Skin epidermis (tissue), 12 donors: ENCODE measurements around the gene PMS2.
A peak's percentile ranks its signal among the peaks of the same experiment; 100 is the strongest.
"Not testable (repeated sequence)": the region's sequence is repeated elsewhere in the genome, so short reads cannot be mapped to it uniquely, and the experiment has no call there.

ENCODE experiments used
- H3K27ac ChIP-seq, 21 experiments: fragments of 200-600 bp; sonication (generic) in 11 of 21; one replicate each; pipeline ENCODE4 v1.5.0; 2020; ENCODE audit warnings: mild to moderate bottlenecking in 3 of 21, inconsistent platforms in 2 of 21, moderate library complexity in 2 of 21
- H3K4me3 ChIP-seq, 7 experiments: fragments of 200-600 bp; sonication (generic) in 2 of 7; one replicate each; pipeline ENCODE4 v1.5.0; 2020; ENCODE audit warnings: inconsistent platforms in 2 of 7, mild to moderate bottlenecking in 2 of 7, moderate library complexity in 1 of 7

The PMS2 gene, protein sequence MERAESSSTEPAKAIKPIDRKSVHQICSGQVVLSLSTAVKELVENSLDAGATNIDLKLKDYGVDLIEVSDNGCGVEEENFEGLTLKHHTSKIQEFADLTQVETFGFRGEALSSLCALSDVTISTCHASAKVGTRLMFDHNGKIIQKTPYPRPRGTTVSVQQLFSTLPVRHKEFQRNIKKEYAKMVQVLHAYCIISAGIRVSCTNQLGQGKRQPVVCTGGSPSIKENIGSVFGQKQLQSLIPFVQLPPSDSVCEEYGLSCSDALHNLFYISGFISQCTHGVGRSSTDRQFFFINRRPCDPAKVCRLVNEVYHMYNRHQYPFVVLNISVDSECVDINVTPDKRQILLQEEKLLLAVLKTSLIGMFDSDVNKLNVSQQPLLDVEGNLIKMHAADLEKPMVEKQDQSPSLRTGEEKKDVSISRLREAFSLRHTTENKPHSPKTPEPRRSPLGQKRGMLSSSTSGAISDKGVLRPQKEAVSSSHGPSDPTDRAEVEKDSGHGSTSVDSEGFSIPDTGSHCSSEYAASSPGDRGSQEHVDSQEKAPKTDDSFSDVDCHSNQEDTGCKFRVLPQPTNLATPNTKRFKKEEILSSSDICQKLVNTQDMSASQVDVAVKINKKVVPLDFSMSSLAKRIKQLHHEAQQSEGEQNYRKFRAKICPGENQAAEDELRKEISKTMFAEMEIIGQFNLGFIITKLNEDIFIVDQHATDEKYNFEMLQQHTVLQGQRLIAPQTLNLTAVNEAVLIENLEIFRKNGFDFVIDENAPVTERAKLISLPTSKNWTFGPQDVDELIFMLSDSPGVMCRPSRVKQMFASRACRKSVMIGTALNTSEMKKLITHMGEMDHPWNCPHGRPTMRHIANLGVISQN

DNA sequence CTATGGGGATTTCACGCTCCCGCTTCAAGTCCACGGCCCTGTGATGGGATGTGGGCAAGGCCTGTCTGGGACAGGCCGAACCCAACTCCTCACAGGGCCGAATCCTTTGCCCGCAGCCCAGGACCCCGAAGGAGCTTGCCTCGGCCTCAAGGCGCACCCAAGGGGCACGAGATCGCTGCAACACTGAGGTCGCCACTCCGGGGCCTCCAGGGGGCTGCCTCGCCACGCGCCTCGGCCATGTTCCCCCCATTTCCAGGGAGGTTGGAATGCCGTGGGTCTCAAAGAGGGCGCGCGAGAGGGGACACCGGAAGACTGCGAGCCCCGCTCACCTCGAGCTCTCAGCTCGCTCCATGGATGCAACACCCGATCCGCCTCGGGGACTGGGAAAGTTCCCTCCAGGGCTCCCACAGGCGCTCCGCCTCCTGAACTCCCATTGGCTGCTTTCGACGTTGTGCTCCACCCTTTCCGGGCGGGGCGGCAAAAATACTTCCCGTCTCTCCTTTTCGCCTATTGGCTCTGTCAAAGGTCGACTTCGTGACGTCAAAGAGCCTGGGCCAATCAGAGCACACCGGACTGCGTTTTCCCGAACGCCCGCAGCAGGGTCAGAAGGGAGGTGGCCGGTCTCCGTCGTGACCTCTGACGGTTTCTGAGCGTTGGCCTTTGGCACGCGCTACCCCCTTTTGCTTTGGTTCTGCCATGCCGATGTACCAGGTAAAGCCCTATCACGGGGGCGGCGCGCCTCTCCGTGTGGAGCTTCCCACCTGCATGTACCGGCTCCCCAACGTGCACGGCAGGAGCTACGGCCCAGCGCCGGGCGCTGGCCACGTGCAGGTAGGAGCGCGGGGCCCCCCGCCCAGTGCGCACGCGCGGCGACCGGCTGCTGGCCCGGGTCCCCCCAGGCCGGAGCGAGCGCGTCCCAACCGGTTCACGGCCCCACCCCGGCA, at the start of gene PMS2, which contains the start of gene AIMP2:
Gene PMS2 (minus strand): TSS at position 382 of the 944 bp plus-strand sequence. CDS start 30 bp downstream, at position 352.
Gene AIMP2 (plus strand): TSS at position 605 of the 944 bp plus-strand sequence. CDS start 92 bp downstream, at position 697.
- H3K4me3 ChIP-seq: peak within 1 kb of the TSS; percentile 68 to 89 (median 80)
- peak within 1 kb of the TSS; percentile 67 to 95 (median 88) for H3K27ac ChIP-seq

DNA sequence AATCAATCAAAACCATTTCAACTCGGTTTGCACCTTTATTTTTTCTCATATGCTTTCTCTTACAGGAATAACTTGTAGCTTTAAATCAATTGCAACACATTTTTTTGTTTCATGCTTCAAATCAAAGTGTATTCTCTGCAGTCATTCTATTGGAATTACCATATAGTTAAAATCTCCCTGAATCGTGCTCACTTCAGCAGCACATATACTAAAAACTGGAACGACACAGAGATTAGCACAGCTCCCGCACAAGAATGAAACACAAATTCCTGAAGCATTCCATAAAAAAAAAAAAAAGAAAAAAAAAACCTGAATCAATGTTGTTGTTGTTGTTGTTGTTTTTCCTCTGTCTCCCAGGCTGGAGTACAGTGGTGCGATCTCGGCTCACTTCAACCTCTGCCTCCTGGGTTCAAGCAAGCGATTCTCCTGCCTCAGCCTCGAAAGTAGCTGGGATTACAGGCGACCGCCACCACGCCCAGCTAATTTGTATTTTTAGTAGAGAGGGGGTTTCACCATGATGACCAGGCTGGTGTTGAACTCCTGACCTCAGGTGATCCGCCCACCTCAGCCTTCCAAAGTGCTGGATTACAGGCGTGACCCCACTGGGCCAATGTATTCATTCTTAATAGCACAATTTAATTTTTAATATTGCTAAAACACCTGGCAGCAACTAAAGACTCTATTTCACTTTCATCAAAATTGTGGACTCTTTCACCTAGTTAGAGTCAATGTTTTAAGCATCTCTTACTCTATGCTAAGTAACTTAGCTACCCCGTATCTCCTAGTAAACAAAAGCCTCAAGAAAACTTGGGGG, 48.7 kb upstream of the PMS2 start:
- Histone ChIP-seq H3K4me3 (peak overlapping the region in 5 of 7 experiments; percentile 81 to 94 (median 90)), H3K27ac (peak overlapping the region in 6 of 21 experiments; percentile 42 to 89 (median 84))

DNA sequence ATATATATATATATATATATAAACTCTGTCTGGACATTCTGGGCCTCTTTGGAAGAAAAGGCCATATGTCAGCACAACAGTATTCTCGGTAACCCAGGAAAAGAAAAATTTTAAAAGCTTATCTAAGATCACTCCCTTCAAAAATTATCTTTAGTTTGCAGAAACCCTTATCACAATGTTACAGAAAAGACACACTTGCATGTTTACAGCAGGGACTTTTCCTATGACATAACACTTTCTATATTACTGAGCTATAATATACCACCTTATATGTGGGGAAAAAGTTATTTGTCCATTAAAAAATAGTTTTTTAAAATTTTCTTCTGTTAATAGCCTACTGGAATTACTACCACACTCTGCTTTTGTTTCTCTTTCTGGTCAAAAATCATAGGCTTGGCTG, 47.8 kb upstream of the PMS2 start:
- Histone ChIP-seq H3K27ac (no peak overlapping the region), H3K4me3 (no peak overlapping the region)

DNA sequence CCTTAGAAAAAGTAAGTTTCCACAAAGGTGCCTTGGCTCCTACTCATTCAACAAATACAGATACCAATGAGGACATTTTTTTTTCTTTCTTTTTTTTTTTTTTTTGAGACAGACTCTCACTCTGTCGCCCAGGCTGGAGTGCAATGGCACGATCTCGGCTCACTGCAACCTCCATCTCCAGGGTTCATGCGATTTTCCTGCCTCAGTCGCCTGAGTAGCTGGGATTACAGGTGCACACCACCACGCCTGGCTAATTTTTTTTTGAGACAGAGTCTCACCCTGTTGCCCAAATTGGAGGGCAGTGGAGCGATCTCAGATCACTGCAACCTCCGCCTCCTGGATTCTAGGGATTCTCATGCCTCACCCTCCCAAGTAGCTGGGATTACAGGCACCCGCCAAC, 42.3 kb upstream of the PMS2 start:
- H3K4me3 ChIP-seq, H3K27ac ChIP-seq: not testable (repeated sequence)

DNA sequence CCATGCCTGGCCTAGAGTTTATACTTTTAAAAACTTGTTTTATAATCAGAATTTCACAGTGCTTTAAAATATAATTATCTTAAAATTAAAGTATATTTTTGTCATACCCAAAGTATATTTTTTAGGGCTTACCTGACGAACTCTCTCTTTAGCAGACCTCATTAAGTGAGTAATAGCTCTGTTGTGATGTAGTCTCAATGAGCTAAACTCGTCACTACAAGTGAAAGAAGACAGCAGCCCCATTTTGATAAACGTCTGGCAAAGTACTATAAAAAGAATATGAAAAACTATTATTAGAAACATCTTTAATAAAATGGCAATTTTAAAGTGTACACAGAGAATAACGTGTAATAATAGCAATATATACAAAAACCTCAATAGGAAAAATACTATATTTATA, 40.9 kb upstream of the PMS2 start:
- Histone ChIP-seq H3K4me3 (no peak overlapping the region), H3K27ac (no peak overlapping the region)

DNA sequence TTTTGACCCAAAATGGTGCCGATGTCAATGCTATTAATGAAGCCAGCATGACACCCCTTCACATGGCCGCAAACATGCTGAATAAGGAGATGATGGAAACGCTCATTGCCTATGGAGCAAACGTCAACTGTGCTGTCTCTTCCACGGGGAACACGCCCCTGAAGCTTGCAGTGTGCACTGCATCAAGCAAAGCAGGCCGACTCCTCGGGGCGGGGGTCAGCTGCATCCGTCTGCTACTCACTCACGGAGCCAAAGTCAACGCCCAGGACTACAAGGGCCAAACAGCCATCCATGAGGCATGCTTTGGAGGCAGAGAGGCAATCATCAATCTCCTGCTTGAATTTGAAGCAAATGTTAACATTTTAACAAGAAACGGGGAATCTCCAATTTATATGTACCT, 26.8 kb upstream of the PMS2 start:
- Histone ChIP-seq H3K27ac (no peak overlapping the region), H3K4me3 (no peak overlapping the region)

DNA sequence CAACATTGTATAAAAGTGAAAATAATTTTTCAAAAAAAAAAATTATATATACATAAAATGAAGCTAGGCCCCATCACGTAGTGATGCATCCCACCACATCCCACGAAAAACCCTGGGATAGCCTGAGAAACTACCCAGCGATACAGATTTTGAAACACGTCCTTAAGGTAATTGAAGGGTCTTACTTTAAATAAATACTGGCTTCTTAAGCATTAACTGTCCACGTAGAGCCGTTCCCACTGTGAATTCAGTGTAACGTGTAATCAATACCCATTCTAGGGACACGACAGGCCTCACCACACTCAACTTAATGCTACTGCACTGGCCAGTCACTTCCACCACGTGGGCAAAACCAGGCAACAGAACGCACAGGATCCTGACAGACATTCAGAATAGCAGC, 26.3 kb upstream of the PMS2 start:
- Histone ChIP-seq H3K27ac (no peak overlapping the region), H3K4me3 (no peak overlapping the region)

DNA sequence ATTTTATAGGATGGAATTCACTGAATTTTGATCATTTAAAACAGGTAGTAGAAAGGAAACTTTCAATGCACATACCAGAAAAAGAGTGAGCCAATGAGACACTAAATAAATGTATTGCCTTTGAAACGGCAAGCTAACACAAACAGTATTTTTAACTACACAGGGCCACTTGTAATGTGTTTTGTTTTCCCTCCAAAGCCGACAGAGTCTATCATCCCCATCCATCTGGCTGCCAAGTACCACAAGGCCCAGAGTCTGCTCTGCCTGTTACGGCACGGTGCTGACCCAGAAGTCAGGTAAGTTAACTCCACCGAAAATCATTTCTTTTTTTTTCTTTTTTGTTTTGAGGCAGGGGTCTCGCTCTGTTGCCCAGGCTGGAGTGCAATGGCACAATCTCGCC, 23.8 kb upstream of the PMS2 start:
- Histone ChIP-seq H3K27ac (no peak overlapping the region), H3K4me3 (no peak overlapping the region)

DNA sequence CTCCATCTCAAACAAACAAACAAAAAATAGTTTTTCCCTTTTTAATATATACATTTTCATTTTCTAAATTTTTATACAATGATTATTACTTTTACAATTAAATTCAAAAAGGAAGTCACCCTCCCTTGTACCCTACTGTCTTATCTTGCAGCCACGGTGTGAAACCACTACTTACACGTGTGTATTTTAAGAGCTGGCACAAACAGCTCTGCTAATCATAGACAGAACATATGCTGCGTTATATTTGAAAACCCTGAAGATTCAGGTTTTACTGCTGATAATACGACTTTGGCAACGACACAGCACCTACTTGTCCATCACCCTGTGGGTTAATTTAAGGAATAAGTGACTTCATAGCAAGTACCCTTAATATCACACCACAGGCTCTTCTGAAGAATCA, 23.3 kb upstream of the PMS2 start:
- no peak overlapping the region for H3K27ac ChIP-seq
- no peak overlapping the region for H3K4me3 ChIP-seq

DNA sequence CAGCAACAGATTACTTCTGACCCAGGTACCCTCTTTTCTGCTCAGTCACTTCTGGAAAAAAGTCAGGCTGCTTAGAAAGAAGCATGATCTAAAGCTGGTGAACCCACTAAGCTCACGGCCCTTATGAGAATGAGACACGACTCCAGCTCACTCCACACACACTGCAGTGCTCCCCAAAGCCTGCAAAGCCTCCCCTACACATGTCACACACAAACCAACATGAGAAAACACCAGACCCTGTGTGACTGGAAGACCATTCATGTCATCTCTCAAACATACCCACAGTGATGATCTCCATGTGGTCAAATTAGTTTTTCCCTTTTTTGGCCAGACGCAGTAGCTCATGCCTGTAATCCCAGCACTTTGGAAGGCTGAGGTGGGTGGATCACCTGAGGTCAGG, 22.7 kb upstream of the PMS2 start:
- H3K4me3 ChIP-seq: no peak overlapping the region
- H3K27ac ChIP-seq: no peak overlapping the region

DNA sequence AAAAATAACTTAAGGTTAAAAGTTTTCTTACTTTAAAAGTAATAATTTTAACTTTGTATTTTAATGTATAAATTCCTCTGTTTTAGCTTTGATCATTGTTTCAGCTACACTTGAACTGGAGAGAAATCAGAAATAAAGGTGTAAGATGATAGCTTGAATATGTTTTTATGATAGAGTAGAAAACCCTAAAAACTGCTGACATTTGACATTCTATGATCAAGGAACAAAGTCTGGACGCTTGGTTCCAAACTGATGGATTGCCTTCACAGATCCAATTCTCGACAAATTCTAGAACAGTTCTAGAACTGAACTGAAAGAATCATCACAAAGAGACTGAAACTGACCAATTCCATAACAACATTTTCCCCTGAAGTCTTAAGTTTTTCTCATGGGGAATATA, 22.1 kb upstream of the PMS2 start, which contains the start of gene ANKRD61:
Gene ANKRD61 (plus strand): TSS at position 389 of the 400 bp plus-strand sequence. CDS start 0 bp downstream, at position 389.
- Histone ChIP-seq H3K27ac (no peak within 1 kb of the TSS), H3K4me3 (no peak within 1 kb of the TSS)

DNA sequence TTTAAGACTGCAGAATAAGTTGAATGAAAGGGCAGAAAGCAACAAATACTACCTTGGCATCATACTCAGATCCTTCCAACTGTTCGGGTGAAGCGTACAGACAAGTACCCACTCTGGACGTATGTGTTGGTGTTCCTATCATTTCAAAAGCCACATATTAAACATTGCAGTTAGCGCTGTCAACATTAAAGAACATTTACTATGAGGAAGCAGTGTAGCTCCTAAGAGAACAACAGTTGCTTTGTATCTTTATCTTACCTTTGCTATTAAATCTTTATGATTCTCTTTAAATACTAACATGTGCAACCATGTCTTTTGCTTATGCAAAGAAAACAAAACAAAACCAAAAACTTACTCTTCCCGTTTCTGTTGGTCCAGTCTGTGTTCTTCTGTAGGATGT, 19.7 kb upstream of the PMS2 start:
- Histone ChIP-seq H3K4me3 (no peak overlapping the region), H3K27ac (no peak overlapping the region)

DNA sequence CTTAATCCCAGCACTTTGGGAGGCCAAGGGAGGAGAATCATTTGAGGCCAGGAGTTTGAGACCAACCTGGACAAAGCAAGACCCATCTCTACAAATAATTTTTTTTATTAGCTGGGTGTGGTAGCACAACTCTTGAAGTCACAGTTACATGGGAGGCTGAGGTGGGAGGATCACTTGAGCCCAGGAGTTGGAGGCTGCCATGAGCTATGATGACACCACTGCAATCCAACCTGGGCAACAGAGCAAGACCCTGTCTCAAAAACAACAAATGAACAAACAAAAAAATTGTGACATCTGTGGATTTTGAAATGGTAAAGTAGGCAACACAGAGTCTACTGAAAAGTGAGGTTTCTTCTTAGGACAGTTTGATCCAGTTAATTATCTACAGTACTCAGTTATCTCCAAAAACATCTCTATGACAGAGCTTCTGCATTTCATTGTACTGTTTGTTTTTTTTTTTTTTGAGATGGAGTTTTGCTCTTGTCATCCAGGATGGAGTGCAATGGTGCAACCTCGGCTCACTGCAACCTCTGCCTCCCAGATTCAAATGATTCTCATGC, 19.0 kb upstream of the PMS2 start:
- Histone ChIP-seq H3K4me3 (no peak overlapping the region), H3K27ac (peak overlapping the region in 3 of 21 experiments; percentile 3 to 68 (median 34))

DNA sequence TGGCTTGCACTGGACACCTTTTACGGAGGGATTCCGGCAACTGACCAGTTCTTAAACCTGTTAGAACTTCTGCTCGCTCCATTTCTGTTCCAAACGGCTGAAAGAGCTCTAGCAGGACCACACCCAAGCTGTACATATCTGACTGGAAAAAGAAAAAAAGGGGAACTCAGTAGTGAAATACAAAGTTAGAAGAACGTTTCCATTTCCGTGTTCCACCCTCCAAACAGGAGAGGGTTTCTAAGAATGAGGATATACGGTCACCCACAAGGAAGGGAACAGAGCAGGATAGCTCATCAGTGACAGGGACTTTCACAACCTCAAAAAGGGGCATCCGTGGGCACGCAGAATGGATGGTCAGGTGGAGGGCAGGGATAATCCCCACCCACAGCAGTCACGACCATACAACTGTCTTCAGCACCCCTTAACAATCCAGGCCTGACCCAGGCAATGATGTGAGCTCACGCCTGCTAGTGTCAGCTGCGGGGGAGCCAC, 18.0 kb upstream of the PMS2 start:
- peak overlapping the region in 18 of 21 experiments; percentile 18 to 86 (median 70) for H3K27ac ChIP-seq
- H3K4me3 ChIP-seq: peak overlapping the region in 5 of 7 experiments; percentile 5 to 28 (median 18)

DNA sequence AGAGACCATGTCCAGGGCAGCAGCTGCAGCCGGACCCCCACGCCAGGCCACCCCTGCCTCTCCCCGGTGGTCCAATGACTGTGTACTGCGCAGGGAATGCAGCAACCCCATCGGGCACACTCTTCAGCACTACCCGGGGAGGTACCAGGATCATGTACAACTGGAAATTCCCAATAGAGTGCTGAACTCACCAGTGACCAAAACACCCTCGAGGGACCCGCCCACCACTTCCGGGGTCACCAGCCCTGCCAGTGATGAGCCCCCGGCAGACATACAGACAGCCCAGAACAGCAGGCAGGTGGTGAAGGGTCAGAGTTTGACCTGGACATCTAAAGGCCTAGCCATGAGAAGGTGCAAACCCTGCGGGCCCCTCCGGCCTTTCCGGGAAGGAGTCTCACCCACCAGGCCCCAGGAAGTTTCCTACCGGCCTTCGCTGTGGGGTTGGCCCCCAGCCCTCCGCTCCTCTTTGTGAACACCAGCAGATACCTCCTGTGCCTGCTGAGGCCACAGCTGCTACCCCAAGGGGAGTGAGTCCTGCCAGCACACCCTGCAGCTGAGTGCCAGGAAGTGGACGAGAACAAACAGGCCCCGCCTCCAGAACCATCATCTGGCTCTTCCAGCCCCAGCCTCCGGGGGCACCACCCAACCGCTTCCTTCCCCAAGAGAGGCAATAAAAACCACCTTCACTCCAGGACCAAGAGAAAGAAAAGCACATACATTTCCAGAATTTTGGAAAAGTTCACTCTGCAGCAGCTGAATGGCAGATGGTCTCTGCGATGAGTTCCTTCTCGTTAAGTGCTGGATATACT, 17.4 kb upstream of the PMS2 start:
- Histone ChIP-seq H3K27ac (peak overlapping the region; percentile 18 to 86 (median 67)), H3K4me3 (peak overlapping the region in 6 of 7 experiments; percentile 5 to 28 (median 18))

DNA sequence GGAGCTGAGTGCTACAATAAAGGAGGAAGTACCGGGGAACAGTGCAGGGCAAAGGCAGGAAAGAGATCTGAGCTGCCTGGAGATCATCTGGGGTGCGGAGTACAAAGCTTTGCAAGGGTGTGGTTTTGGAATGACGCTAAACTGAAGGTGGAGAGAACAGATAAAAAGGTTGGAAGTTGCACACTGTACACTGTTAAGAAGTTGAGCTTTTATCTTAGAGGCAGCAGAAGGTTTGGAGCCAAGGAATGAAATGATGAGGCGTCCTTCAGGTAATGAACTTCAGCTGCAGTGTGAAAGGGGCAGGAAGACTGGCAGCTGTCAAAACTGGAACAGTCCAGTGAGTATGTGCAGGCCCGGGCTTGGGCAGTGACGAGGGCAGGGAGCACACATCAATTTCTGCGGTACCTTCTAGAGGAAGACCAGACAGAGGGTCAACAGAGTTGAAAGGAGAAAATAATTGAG, 15.2 kb upstream of the PMS2 start:
- no peak overlapping the region for H3K4me3 ChIP-seq
- no peak overlapping the region for H3K27ac ChIP-seq

DNA sequence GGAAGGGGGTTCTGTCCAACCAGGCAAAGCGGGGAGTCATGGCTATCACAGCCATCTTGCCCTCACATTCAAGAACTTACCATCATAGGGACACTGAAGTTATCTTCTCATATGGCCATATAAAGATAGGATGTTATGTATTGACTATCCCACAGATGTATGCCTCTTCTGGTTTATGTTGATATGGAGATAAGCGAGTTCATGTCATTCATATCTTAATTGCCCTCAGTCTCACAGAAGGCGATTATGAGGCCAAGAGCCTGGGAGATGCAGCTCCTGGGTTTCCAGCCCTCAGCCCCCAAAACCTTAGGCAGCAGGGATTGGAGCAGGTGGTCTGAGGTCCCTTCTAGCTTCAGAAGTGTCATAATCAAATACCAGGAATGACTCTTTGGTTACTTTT, 13.9 kb upstream of the PMS2 start:
- no peak overlapping the region for H3K4me3 ChIP-seq
- H3K27ac ChIP-seq: no peak overlapping the region
